ENCODE measurements around the gene LRRC40. TPM values are rescaled to one million over a fixed set of nuclear protein-coding genes. Genes with fewer than 3 reads are reported as not detected.

LRRC40 gene
- total and polyA plus RNA-seq, 7 experiments from 2014 or later, result 6.1 to 19.2 (median 11.5) TPM

DNA sequence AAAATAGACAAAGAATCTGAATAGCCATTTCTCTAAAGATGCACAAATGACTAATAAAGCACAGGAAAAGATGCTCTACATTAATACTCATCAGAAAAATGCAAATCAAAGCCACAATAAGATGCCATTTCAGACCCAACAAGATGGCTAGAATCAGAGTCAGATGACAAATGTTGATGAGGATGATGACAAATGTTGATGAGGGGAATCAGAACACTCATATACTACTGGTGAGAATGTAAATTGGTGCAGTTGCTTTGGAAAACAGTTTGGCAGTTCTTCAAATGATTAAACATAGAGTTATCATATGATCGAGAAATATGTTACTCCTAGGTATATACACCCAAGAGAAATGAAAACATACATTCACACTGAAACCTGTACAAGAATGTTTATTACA, 33.9 kb downstream of the LRRC40 start:
- Mint-ChIP-seq H3K4me1 (peaks cover 0 to 12% (median 0%) of the 10 kb centered on the region in 7 donors), H3K27me3 (no peaks in the 10 kb centered on the region), H3K4me3 (no peak overlapping the region), H3K27ac (no peak overlapping the region), H3K9me3 (no peaks in the 10 kb centered on the region), H3K36me3 (peaks cover 6 to 52% (median 14%) of the 10 kb centered on the region in 5 donors)
- intact Hi-C loops (cut with micrococcal nuclease), result no loop called here
- ChIA-PET POLR2A (interaction anchor here (0.6 kb wide), 1 partner anchor 239 kb away, joined by 3 read pairs; the partner anchor contains the start of gene CTH), CTCF (no interaction called here)
- Histone ChIP-seq H3K4me1 (ENCODE audit: control insufficient read depth in 2 of 2, insufficient read depth in 2 of 2, low read length in 2 of 2) (no peaks in the 10 kb centered on the region), H3K27ac (ENCODE audit: low read depth, low read length) (no peak overlapping the region), H3K9me3 (ENCODE audit: control insufficient read depth in 2 of 3, low read length in 3 of 3) (no peaks in the 10 kb centered on the region), H3K4me3 (ENCODE audit: low read length) (no peak overlapping the region), H3K36me3 (ENCODE audit: control insufficient read depth in 2 of 3, insufficient read depth in 3 of 3, low read length in 3 of 3) (peaks cover 0 to 8% (median 0%) of the 10 kb centered on the region in 3 experiments), H3K27me3 (ENCODE audit: control insufficient read depth in 2 of 2, insufficient read depth in 2 of 2, low read length in 2 of 2) (no peaks in the 10 kb centered on the region)
- DNase-seq, result no peak
- ATAC-seq, result no peak

DNA sequence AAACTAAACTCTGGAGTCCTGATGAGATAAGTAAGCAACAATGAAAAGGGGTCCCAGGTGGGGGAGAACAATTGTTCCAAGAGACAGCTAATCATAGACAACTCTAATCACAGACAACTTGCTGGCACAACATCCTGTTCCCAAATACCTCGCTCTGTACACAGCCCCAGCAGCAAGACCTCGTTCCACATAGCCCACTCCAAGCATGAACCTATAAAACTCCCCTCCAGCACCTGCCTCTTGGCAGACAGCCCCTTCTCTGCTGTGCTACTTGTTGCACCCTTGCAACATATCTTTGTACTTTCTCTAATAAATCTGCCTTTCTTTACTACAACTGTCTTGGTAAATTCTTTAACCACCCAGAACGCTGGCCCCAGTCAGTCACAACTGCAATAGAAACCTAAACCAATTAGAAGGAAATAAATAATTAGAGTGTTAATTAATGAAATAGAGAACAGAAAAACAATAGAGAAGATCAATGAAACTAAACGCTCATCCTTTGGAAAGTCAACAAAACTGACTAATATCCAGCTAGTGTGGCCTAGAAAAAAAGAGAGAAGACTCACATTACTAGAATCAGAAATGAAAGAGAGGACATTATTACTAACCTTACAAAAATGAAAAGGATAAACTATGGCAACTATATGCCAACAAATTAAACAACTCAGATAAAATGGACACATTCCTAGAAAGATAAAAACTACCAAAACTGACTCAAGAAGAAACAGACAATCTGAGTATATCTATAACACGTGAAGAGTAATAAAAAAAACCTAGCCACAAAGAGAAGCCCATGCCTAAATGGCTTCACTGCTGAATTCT, 36.1 kb downstream of the LRRC40 start:
- H3K9me3 Mint-ChIP-seq, result no peaks in the 10 kb centered on the region
- ATAC-seq, result no peak
- Histone ChIP-seq H3K27ac (ENCODE audit: low read depth, low read length) (no peak overlapping the region), H3K36me3 (ENCODE audit: control insufficient read depth in 2 of 3, insufficient read depth in 3 of 3, low read length in 3 of 3) (peaks cover 0 to 8% (median 0%) of the 10 kb centered on the region in 3 experiments), H3K9me3 (ENCODE audit: control insufficient read depth in 2 of 3, low read length in 3 of 3) (no peaks in the 10 kb centered on the region), H3K4me3 (ENCODE audit: low read length) (no peak overlapping the region), H3K27me3 (ENCODE audit: control insufficient read depth in 2 of 2, insufficient read depth in 2 of 2, low read length in 2 of 2) (no peaks in the 10 kb centered on the region), H3K4me1 (ENCODE audit: control insufficient read depth in 2 of 2, insufficient read depth in 2 of 2, low read length in 2 of 2) (no peaks in the 10 kb centered on the region)
- H3K4me1 Mint-ChIP-seq, result peaks cover 0 to 12% (median 0%) of the 10 kb centered on the region in 7 donors
- H3K27me3 Mint-ChIP-seq, result no peaks in the 10 kb centered on the region
- intact Hi-C loops (cut with micrococcal nuclease), result no loop called here
- CTCF ChIA-PET, result no interaction called here
- H3K4me3 Mint-ChIP-seq, result no peak overlapping the region
- POLR2A ChIA-PET, result interaction anchor here (0.6 kb wide), 1 partner anchor 35 kb away, joined by 3 read pairs; no protein-coding TSS in a partner anchor
- H3K36me3 Mint-ChIP-seq, result peaks cover 10 to 55% (median 11%) of the 10 kb centered on the region in 5 donors
- peak overlapping the region in 1 of 9 donors; percentile 3 for H3K27ac Mint-ChIP-seq
- DNase-seq, result no peak

DNA sequence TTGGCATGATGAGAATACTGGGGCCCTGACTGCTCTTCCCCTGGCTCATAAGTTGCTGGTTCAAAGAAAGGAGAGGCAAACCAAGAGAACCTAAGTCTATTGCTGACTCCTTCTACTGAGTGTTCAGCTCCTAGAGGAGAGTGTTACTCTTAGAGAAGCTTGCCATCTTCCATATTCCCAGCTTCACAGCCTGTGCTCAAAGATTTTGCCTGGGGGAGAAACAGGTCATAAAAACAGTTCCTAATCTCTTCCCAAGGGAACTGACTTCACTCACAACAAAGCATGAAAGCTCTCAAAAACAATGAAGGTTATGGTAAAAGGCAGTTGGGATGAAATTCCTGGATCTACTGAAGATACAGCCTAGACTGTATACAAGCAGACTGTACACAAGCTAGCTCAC, 37.1 kb downstream of the LRRC40 start:
- Mint-ChIP-seq H3K4me1 (peaks cover 0 to 15% (median 0%) of the 10 kb centered on the region in 7 donors), H3K4me3 (no peak overlapping the region), H3K27me3 (no peaks in the 10 kb centered on the region), H3K9me3 (no peaks in the 10 kb centered on the region), H3K27ac (no peak overlapping the region), H3K36me3 (peaks cover 8 to 58% (median 13%) of the 10 kb centered on the region in 5 donors)
- DNase-seq (no peak), ATAC-seq (no peak)
- intact Hi-C loops (cut with micrococcal nuclease), result no loop called here
- Histone ChIP-seq H3K4me3 (ENCODE audit: low read length) (no peak overlapping the region), H3K4me1 (ENCODE audit: control insufficient read depth in 2 of 2, insufficient read depth in 2 of 2, low read length in 2 of 2) (no peaks in the 10 kb centered on the region), H3K27ac (ENCODE audit: low read depth, low read length) (no peak overlapping the region), H3K36me3 (ENCODE audit: control insufficient read depth in 2 of 3, insufficient read depth in 3 of 3, low read length in 3 of 3) (peaks cover 0 to 11% (median 4%) of the 10 kb centered on the region in 3 experiments), H3K9me3 (ENCODE audit: control insufficient read depth in 2 of 3, low read length in 3 of 3) (no peaks in the 10 kb centered on the region), H3K27me3 (ENCODE audit: control insufficient read depth in 2 of 2, insufficient read depth in 2 of 2, low read length in 2 of 2) (no peaks in the 10 kb centered on the region)
- ChIA-PET CTCF (no interaction called here), POLR2A (no interaction called here)

DNA sequence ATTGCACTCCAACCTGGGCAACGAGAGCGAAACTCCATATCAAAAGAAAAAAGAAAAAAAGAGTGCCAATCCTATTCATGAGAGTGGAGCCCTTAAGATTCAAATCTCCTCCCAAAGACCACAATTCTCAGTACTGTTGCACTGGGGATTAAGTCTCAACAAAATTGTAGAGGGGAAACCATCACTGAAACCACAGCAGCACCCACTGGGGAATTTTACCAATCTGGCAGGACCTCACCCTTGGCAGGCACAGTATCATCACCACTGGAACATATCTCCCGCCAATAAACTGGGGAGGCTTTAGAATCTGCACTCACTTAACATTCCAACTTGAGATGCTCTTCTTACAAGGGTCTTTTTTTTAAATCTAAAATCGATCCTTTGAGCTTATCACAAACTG, 41.0 kb downstream of the LRRC40 start:
- no peaks in the 10 kb centered on the region for H3K9me3 ChIP-seq (ENCODE audit: control insufficient read depth in 2 of 3, low read length in 3 of 3)
- ATAC-seq, result no peak
- H3K4me1 Mint-ChIP-seq, result peaks cover 0 to 15% (median 0%) of the 10 kb centered on the region in 7 donors
- no peaks in the 10 kb centered on the region for H3K4me1 ChIP-seq (ENCODE audit: control insufficient read depth in 2 of 2, insufficient read depth in 2 of 2, low read length in 2 of 2)
- no peaks in the 10 kb centered on the region for H3K27me3 ChIP-seq (ENCODE audit: control insufficient read depth in 2 of 2, insufficient read depth in 2 of 2, low read length in 2 of 2)
- no peaks in the 10 kb centered on the region for H3K27me3 Mint-ChIP-seq
- H3K27ac Mint-ChIP-seq, result no peak overlapping the region
- intact Hi-C loops (cut with micrococcal nuclease), result no loop called here
- ChIA-PET POLR2A (no interaction called here), CTCF (no interaction called here)
- no peaks in the 10 kb centered on the region for H3K9me3 Mint-ChIP-seq
- H3K4me3 ChIP-seq (ENCODE audit: low read length), result no peak overlapping the region
- H3K27ac ChIP-seq (ENCODE audit: low read depth, low read length), result no peak overlapping the region
- H3K36me3 ChIP-seq (ENCODE audit: control insufficient read depth in 2 of 3, insufficient read depth in 3 of 3, low read length in 3 of 3), result peaks cover 3 to 17% (median 4%) of the 10 kb centered on the region in 3 experiments
- H3K36me3 Mint-ChIP-seq, result peaks cover 8 to 57% (median 26%) of the 10 kb centered on the region in 5 donors
- no peak for DNase-seq
- no peak overlapping the region for H3K4me3 Mint-ChIP-seq

DNA sequence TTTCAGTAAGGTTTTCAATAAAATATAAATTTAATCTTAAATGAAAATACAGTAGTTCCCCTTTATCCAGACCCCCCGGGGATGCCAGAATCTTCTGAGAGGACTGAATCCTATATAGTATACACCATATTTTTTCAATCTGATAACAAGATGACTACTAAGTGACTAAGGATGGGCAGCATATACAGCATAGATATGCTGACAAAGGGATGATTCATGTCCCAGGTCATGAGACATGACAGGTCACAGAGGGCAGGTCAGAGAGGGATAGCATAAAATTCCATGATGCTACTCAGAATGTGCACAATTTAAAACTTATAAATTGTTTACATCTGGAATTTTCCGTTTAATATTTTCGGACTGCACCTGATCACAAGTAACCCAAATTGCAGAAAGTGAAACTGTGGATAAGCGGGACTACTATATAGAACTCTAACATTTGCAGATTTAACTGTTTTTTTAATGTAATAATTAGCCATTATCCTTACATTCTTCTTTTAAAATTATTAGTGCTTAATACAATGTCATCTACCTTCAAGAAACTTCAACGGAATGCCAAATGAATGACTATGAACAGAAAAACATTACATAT, 48.8 kb downstream of the LRRC40 start:
- H3K36me3 Mint-ChIP-seq, result peaks cover 2 to 26% (median 17%) of the 10 kb centered on the region in 5 donors
- H3K4me3 Mint-ChIP-seq, result no peak overlapping the region
- Histone ChIP-seq H3K36me3 (ENCODE audit: control insufficient read depth in 2 of 3, insufficient read depth in 3 of 3, low read length in 3 of 3) (peaks cover 0 to 12% (median 0%) of the 10 kb centered on the region in 3 experiments), H3K4me3 (ENCODE audit: low read length) (no peak overlapping the region), H3K9me3 (ENCODE audit: control insufficient read depth in 2 of 3, low read length in 3 of 3) (no peaks in the 10 kb centered on the region), H3K4me1 (ENCODE audit: control insufficient read depth in 2 of 2, insufficient read depth in 2 of 2, low read length in 2 of 2) (no peaks in the 10 kb centered on the region), H3K27ac (ENCODE audit: low read depth, low read length) (no peak overlapping the region), H3K27me3 (ENCODE audit: control insufficient read depth in 2 of 2, insufficient read depth in 2 of 2, low read length in 2 of 2) (no peaks in the 10 kb centered on the region)
- ATAC-seq, result no peak
- POLR2A ChIA-PET, result no interaction called here
- CTCF ChIA-PET, result no interaction called here
- no peak for DNase-seq
- intact Hi-C loops (cut with micrococcal nuclease), result no loop called here
- H3K4me1 Mint-ChIP-seq, result no peaks in the 10 kb centered on the region
- no peaks in the 10 kb centered on the region for H3K27me3 Mint-ChIP-seq
- H3K9me3 Mint-ChIP-seq, result no peaks in the 10 kb centered on the region
- no peak overlapping the region for H3K27ac Mint-ChIP-seq

DNA sequence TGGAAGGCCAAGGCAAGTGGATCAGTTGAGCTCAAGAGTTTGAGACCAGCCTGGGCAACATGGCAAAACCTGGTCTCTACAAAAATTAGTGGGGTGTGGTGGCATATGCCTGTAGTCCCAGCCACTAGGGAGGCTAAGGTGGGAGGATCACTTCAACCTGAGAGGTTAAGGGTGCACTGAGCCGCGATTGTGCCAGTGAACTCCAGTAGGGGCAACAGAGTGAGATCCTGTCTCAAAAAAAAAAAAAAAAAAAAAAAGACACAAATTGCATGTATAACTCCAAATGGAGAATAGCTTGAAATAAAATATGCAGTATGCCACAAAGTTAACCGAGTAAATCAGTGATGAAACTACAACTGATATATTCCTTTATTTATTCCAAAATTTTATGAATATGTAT, 51.6 kb downstream of the LRRC40 start:
- Mint-ChIP-seq H3K36me3 (peaks cover 0 to 19% (median 12%) of the 10 kb centered on the region in 5 donors), H3K4me3 (no peak overlapping the region), H3K27me3 (no peaks in the 10 kb centered on the region), H3K4me1 (no peaks in the 10 kb centered on the region), H3K27ac (no peak overlapping the region), H3K9me3 (no peaks in the 10 kb centered on the region)
- Histone ChIP-seq H3K27me3 (ENCODE audit: control insufficient read depth in 2 of 2, insufficient read depth in 2 of 2, low read length in 2 of 2) (no peaks in the 10 kb centered on the region), H3K36me3 (ENCODE audit: control insufficient read depth in 2 of 3, insufficient read depth in 3 of 3, low read length in 3 of 3) (peaks cover 0 to 10% (median 0%) of the 10 kb centered on the region in 3 experiments), H3K9me3 (ENCODE audit: control insufficient read depth in 2 of 3, low read length in 3 of 3) (no peaks in the 10 kb centered on the region), H3K27ac (ENCODE audit: low read depth, low read length) (no peak overlapping the region), H3K4me3 (ENCODE audit: low read length) (no peak overlapping the region), H3K4me1 (ENCODE audit: control insufficient read depth in 2 of 2, insufficient read depth in 2 of 2, low read length in 2 of 2) (no peaks in the 10 kb centered on the region)
- no peak for ATAC-seq
- no peak for DNase-seq
- ChIA-PET CTCF (interaction anchor here (1.0 kb wide), 1 partner anchor 20 kb away, joined by 3 read pairs; no protein-coding TSS in a partner anchor), POLR2A (no interaction called here)
- intact Hi-C loops (cut with micrococcal nuclease), result no loop called here

Data from naive thymus-derived CD4-positive, alpha-beta T cell (primary cell).